ENCODE results near the gene ZBTB16. TPM values are rescaled to one million over a fixed set of nuclear protein-coding genes. Genes with fewer than 3 reads are reported as not detected.
A peak's percentile ranks its signal among the peaks of the same experiment; 100 is the strongest.

Gene ZBTB16
- total and polyA plus RNA-seq, 2 experiments from 2014 or later: 8.7 to 10.5 TPM

DNA sequence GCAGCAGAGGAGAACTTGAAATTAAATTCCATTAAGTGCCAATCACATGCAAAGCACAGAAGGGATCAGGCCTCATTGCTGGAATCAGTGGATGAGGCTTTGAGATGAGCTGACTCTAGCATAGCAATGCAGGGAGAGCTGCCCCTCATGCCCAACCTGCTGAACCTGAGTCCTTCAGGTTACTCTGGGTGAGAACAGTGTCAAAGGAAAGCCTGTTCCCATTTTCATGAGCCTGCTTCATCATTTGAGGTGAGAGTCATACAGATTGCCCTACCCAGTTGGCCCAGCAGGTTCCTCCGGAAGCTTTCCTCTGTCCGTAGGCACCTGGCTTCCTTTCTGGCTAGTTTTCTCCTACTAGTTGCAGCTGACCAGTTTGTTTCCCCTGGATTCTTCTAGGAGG lies 25.9 kb upstream of the ZBTB16 start:
- no peak overlapping the region for H3K4me3 ChIP-seq
- H3K9me3 ChIP-seq (ENCODE audit: low read depth): no peaks in the 10 kb centered on the region
- DNase-seq (ENCODE audit: low read depth in 1 of 2, low spot score in 1 of 2): no peak
- H3K4me1 ChIP-seq (ENCODE audit: low read depth): no peaks in the 10 kb centered on the region
- TF ChIP-seq, protein P1, sequence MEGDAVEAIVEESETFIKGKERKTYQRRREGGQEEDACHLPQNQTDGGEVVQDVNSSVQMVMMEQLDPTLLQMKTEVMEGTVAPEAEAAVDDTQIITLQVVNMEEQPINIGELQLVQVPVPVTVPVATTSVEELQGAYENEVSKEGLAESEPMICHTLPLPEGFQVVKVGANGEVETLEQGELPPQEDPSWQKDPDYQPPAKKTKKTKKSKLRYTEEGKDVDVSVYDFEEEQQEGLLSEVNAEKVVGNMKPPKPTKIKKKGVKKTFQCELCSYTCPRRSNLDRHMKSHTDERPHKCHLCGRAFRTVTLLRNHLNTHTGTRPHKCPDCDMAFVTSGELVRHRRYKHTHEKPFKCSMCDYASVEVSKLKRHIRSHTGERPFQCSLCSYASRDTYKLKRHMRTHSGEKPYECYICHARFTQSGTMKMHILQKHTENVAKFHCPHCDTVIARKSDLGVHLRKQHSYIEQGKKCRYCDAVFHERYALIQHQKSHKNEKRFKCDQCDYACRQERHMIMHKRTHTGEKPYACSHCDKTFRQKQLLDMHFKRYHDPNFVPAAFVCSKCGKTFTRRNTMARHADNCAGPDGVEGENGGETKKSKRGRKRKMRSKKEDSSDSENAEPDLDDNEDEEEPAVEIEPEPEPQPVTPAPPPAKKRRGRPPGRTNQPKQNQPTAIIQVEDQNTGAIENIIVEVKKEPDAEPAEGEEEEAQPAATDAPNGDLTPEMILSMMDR (IDR thresholded peaks at IDR 0.05; ENCODE audit: low read depth, low read length): no peak
- no peak overlapping the region for H3K27ac ChIP-seq
- no peaks in the 10 kb centered on the region for H3K36me3 ChIP-seq
- peaks cover 39% of the 10 kb centered on the region for H3K27me3 ChIP-seq

DNA sequence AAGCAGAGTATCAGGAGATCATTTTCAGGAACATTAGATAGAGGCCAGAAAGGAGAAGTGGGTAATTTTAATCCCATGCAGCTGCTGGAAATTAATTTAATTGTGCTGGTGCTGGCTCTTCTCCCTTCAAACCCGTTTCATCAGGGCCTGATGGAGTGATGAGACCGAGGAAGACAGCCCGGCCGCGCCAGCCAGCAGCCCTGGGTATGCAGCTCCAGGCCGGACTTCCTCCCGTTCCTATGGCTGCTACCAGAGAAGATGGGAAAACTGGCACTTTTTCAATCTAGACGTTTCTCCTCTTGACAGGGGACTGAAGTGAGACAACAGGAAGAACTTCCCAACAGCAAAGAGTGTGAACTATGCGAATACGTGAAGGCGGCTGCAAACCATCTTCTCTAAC lies 24.6 kb upstream of the ZBTB16 start:
- Histone ChIP-seq H3K27me3 (peaks cover 26% of the 10 kb centered on the region), H3K4me1 (ENCODE audit: low read depth) (no peaks in the 10 kb centered on the region), H3K36me3 (no peaks in the 10 kb centered on the region), H3K9me3 (ENCODE audit: low read depth) (no peaks in the 10 kb centered on the region), H3K27ac (no peak overlapping the region), H3K4me3 (no peak overlapping the region)
- TF ChIP-seq, protein P1 (IDR thresholded peaks at IDR 0.05; ENCODE audit: low read depth, low read length): no peak
- DNase-seq (ENCODE audit: low read depth in 1 of 2, low spot score in 1 of 2): no peak

DNA sequence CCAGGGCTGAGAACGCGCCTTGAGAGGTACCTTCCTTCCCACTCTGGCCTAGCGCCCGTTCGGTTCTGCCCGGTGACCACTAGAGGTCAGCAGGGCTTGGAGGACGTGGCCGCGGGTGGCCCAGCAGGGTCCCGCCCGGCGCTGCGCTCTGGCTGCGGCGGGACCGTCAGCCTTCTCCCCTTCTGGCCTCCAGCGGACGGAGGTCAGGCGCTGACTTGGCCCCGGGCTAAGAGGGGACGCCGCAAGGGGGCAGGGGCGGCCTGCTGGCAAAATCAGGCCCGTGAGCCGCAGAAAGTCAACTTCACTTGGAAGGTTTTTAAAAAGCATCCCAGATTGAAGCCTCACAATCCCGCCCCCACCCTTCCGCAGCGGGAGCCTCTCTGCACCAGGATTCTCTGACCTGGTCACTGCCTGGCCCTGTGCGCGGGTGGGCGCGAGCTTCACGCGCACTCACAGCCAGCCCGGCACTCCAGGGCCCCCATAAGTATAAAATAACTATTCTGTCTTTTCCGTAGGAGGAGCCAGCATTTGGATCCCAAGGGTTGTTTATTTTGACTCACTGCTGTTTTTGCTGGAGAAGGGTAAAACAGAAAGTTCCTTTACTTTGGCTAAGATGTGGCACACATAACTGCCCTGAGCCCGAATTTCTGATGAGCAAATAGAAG lies 23.2 kb upstream of the ZBTB16 start:
- no peaks in the 10 kb centered on the region for H3K36me3 ChIP-seq
- TF ChIP-seq, protein P1 (IDR thresholded peaks at IDR 0.05; ENCODE audit: low read depth, low read length): peak; percentile 84
- H3K4me3 ChIP-seq: no peak overlapping the region
- peak; percentile 91 to 93 for DNase-seq (ENCODE audit: low read depth in 1 of 2, low spot score in 1 of 2)
- no peak overlapping the region for H3K27ac ChIP-seq
- no peaks in the 10 kb centered on the region for H3K9me3 ChIP-seq (ENCODE audit: low read depth)
- H3K4me1 ChIP-seq (ENCODE audit: low read depth): no peaks in the 10 kb centered on the region
- H3K27me3 ChIP-seq: peaks cover 12% of the 10 kb centered on the region

DNA sequence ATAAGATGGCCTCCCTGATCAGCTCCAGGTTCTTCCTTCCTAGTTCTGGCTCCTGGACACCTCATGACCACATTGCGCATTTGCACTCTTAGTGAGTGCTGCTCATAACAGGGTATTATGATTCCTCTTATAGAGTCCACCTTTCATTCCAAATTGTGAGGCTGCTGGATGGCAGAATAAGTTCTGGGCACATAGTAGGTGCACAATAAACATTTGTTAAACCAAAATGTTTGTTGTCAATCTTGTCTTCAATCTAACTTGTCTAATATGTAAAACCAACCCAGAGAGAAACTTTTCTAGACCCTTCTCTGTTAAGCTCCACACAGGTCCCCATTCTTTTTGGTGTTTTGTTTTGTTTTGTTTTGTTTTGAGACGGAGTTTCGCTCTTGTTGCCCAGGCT lies 22.6 kb upstream of the ZBTB16 start:
- DNase-seq (ENCODE audit: low read depth in 1 of 2, low spot score in 1 of 2): no peak
- Histone ChIP-seq H3K27me3 (peaks cover 6% of the 10 kb centered on the region), H3K27ac (no peak overlapping the region)

DNA sequence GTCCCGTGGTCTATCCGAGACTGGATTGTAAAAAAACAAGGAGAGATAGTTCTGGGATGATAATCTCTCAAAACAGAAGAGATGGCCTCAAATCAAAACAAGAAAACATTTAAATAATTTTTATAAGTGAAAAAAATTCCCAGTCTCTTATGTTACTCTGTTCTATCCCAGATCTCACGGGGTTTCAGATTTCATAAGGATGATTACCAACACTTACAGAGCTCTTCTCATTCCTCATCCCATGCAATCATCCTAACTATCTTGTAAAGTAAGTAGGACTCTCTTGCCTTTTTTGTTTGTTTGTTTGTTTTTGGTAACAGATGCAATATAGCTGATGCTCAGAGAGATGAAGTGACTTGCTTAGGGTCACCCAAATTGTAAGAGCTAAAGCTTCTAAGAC lies 20.0 kb upstream of the ZBTB16 start:
- H3K27me3 ChIP-seq: peaks cover 3% of the 10 kb centered on the region

More for the DNA sequence above, 22.6 kb upstream of the ZBTB16 start:
- TF ChIP-seq, protein P1 (IDR thresholded peaks at IDR 0.05; ENCODE audit: low read depth, low read length): no peak
- no peak overlapping the region for H3K4me3 ChIP-seq
- H3K36me3 ChIP-seq: no peaks in the 10 kb centered on the region
- H3K9me3 ChIP-seq (ENCODE audit: low read depth): no peaks in the 10 kb centered on the region
- no peaks in the 10 kb centered on the region for H3K4me1 ChIP-seq (ENCODE audit: low read depth)

More for the DNA sequence above, 20.0 kb upstream of the ZBTB16 start:
- Histone ChIP-seq H3K36me3 (no peaks in the 10 kb centered on the region), H3K27ac (no peak overlapping the region), H3K4me3 (no peak overlapping the region), H3K4me1 (ENCODE audit: low read depth) (no peaks in the 10 kb centered on the region), H3K9me3 (ENCODE audit: low read depth) (no peaks in the 10 kb centered on the region)
- no peak for DNase-seq (ENCODE audit: low read depth in 1 of 2, low spot score in 1 of 2)
- TF ChIP-seq, protein P1 (IDR thresholded peaks at IDR 0.05; ENCODE audit: low read depth, low read length): no peak

Measured in cardiac muscle cell (in vitro differentiated cells and primary cell).